ENCODE data around the gene ARHGAP22. TPM values are rescaled to one million over a fixed set of nuclear protein-coding genes. Genes with fewer than 3 reads are reported as not detected.

Gene ARHGAP22
- total and polyA plus RNA-seq, 2 of the 4 experiments (the other 2 are of a cell fraction) = 28.3 to 30.2 TPM

DNA sequence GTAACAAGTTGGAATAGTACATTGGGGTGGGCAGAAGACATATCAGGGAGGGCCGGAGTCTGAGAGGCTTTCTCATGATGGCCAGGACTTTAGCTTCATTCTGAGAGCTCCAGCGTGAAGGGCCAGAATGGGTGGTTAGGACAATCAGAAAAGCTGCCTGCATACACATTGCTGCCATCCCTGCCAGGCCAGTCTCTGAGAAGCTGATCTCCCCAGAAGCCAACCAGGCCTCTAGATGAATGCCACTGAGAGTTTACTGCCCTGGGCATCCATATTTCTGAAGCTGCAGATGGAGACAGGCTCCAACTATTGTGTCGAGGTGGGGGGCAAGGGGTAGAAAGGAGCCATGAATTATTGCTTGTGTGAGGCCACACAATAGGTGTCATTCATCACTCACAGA, 32.0 kb upstream of the ARHGAP22 start:
- Histone ChIP-seq H3K79me1 (ENCODE audit: low read depth in 1 of 2, low read length in 2 of 2) (peaks cover 0 to 8% of the 10 kb centered on the region in 2 experiments; a peak in 1 of 4 replicates), H3K56ac (ENCODE audit: extremely low read depth, insufficient read depth, low read length) (no peak overlapping the region), H2BK20ac (ENCODE audit: low read depth, low read length) (no peak overlapping the region), H4K5ac (ENCODE audit: low read depth, low read length) (no peak overlapping the region), H3K4me1 (ENCODE audit: control insufficient read depth, insufficient read depth, low read length) (peaks cover 2% of the 10 kb centered on the region; the same call in 1 of the 2 replicates), H4K20me1 (ENCODE audit: insufficient read depth, low read length) (no peaks in the 10 kb centered on the region), H2BK120ac (ENCODE audit: low read depth, low read length) (no peak overlapping the region), H3K4me3 (ENCODE audit: insufficient read depth, low read depth, low read length) (no peak overlapping the region), H3K36me3 (ENCODE audit: control insufficient read depth, insufficient read depth, low read length) (no peaks in the 10 kb centered on the region), H2BK5ac (ENCODE audit: low read depth, low read length, poor library complexity, severe bottlenecking) (no peak overlapping the region), H3K14ac (replicated peaks; ENCODE audit: low read depth, low read length) (no peak overlapping the region), H2AK5ac (ENCODE audit: low read depth, low read length) (no peak overlapping the region), H3K18ac (ENCODE audit: low read depth, low read length) (no peak overlapping the region), H3K9me3 (ENCODE audit: control insufficient read depth, insufficient read depth, low read length) (no peaks in the 10 kb centered on the region), H4K91ac (ENCODE audit: insufficient read depth, low read depth, low read length) (no peak overlapping the region), H3K23ac (ENCODE audit: low read depth, low read length) (no peak overlapping the region), H3K27ac (ENCODE audit: insufficient read depth, low read length) (no peak overlapping the region), H3K27me3 (ENCODE audit: control insufficient read depth, insufficient read depth, low read length) (no peaks in the 10 kb centered on the region), H3K9me1 (ENCODE audit: insufficient read depth, low read length) (no peaks in the 10 kb centered on the region), H3K4ac (ENCODE audit: low read depth, low read length) (no peak overlapping the region), H3K4me2 (ENCODE audit: low read depth, low read length) (no peak overlapping the region), H2BK15ac (ENCODE audit: low read depth, low read length) (no peak overlapping the region), H4K8ac (ENCODE audit: low read depth in 2 of 2, low read length in 2 of 2) (no peak overlapping the region), H2AK9ac (replicated peaks; ENCODE audit: low read depth, low read length, poor library complexity) (no peak overlapping the region), H2AFZ (replicated peaks; ENCODE audit: low read length, poor library complexity) (no peak overlapping the region), H3K9ac (ENCODE audit: low read depth, low read length) (no peak overlapping the region)
- in situ Hi-C loops (cut with MboI; ENCODE audit: low sequenced_read_pairs) (no loop called here), dilution Hi-C loops (cut with HindIII; ENCODE audit: low sequenced_read_pairs, unreplicated experiment) (no loop called here), intact Hi-C loops (cut with micrococcal nuclease) (no loop called here)
- CTCF ChIA-PET = no interaction called here
- ATAC-seq (ENCODE audit: low read depth) (no peak), DNase-seq (no peak)
- BruUV-seq (replicated peaks) = no TSS peak
- POLR2A ChIA-PET (ENCODE audit: unreplicated experiment) = no interaction called here
- WGBS, 2 experiments (ENCODE audit: extremely low coverage in 2 of 2, insufficient read length in 1 of 2) = 92% methylated on average over 2 of the region's 3 CpGs; no CpG with 5 or more reads in 1 of the 2 experiments
- TF ChIP-seq NFE2L2 (IDR thresholded peaks at IDR 0.05; ENCODE audit: low read depth, low read length) (no peak), POLR2A (IDR thresholded peaks at IDR 0.05; ENCODE audit: low read depth, low read length) (no peak), BHLHE40 (IDR thresholded peaks at IDR 0.05; ENCODE audit: low read depth, low read length) (no peak), MAFK (IDR thresholded peaks at IDR 0.05; ENCODE audit: low read depth, low read length) (no peak), SMC3 (IDR thresholded peaks at IDR 0.05; ENCODE audit: low read depth, low read length) (no peak), CHD1 (IDR thresholded peaks at IDR 0.05; ENCODE audit: low read depth, low read length) (no peak), RAD21 (IDR thresholded peaks at IDR 0.05; ENCODE audit: low read length) (no peak), MAZ (IDR thresholded peaks at IDR 0.05; ENCODE audit: borderline replicate concordance, low read depth, low read length) (no peak)

All from IMR-90 (cell line).